Germinal center (tissue), 1 donor: ENCODE measurements around the gene PPP1R14D.

Source experiments
- DNase-seq: peaks from one replicate; pipeline ENCODE4 v3.0.0; 2012; ENCODE audit warnings: mixed read lengths, low spot score

The PPP1R14D gene

DNA sequence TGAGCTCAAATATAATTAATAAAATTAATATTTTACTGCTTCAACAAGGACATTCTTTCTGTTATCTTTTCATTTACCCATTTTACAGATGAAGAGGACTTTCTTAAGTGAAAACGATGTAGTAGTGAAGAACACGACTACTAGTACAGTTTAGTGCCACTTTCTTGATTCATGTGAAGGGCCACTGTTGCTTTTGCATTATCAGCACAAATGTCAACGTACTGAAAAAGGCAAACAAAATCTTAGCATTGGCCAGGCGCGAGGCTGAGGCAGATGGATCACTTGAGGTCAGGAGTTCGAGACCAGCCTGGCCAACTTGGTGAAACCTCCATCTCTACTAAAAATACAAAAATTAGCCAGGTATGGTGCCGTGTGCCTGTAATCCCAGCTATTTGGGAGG, 9.5 kb downstream of the PPP1R14D start:
- DNase-seq, result no peak

DNA sequence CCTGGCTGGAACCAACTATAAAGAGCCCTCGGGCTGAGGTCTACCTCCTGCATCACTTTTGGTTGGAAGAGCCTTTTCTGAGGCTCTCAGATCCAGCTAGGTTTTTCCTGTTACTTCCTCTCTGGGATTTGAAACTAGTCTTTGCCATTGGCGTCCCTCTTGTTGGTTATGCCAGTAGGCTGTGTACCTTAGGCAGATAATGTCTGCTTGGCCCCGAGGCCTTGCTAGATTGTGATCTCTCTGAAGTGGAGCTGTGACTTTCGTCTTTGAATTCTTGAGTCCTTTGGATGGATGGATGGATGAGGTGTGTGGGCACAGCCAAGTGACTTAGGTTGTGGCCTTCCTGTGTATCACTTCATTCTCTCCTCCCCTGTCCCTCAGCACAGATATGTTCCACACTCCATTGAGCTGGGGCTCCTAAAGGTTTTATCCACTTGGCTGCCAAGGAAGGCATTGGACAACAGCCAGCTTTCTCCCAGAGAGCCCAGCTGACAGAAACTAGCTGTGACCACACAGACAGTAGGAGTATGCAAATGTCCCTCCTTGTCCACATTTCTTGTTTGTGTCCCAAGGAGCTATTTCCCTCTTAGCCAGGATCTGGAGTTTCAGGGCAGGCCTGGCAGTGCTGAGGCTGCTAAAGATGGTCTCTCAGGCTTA, 13.3 kb downstream of the PPP1R14D start:
- no peak for DNase-seq

DNA sequence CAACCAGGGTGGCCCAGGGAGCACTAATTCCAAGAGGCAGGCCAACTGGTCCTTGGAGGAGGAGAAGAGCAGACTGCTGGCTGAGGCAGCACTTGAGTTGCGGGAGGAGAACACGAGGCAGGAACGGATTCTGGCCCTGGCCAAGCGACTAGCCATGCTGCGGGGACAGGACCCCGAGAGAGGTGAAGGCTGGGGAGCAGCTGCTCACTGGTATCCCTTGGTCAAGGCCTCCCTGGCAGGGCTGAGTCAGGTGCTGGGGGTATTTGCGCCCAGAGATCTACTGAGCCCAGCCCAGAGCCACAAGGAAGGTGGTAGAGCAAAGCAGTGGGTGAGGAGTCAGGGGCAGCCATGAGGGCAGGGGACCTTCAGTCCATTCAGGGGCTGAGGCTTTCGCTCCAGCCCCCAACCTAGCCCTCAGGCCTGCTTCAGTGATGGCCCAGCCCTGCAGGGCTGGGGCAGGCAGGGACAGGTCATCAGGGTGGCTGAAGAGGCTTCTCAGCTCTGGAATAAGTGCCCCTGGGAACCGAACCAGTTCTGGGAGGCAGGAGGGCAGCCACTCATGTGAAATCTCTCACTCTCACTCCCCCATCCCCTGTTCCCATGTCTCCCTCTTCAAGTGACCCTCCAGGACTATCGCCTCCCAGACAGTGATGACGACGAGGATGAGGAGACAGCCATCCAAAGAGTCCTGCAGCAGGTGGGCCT, 15.6 kb downstream of the PPP1R14D start:
- DNase-seq, result no peak

DNA sequence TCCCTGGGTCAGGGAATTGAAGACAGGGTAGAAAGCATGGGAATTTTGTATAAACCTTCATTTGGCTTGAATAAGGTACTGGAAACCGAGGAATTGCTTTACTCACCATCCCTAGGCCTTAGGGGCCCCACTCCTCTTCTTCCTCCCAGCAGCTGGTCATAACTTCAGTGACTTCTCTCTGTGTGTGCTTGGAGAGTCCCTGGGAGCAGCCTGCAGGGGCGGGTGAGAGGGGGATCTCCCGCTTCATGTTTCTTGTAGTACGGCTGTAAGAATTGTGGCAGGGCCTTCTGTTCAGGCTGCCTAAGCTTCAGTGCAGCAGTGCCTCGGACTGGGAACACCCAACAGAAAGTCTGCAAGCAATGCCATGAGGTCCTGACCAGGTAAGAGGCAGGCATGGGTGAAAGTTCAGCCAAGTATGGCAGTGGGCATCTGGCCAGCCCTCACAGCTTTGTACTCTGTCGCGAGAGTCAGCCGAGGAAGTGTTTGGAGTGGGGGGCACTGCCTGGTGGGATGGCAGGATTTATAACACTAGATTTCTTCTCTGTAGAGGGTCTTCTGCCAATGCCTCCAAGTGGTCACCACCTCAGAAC, 19.6 kb downstream of the PPP1R14D start:
- DNase-seq, result no peak

DNA sequence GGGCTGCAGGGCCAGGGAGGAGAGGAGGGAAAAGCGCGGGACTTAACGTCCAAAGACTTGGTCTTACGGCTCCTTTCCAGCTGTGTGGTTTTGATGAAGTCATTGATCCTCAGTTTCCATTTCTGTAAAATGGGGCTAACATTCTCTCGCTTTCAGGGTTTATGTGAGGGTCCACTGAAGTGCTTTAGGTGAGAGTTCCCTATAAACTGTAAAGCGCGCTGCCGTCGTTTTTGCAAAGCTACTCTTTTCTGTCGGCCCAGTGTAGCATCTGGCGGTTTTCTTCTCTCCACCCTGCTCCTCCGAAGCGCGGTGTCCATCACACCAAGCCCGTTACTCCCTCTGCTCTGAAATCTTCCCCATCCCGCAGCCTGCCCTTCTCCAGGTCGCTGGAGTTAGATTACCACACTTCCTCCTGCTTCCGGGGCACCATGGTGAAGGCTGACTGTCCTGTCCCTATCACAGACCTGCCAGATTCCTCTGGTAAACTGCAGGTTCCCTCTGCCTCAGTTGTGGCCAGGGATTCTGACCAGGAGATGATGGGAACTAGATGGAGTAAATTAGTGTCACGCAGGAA, 20.5 kb downstream of the PPP1R14D start:
- no peak for DNase-seq

DNA sequence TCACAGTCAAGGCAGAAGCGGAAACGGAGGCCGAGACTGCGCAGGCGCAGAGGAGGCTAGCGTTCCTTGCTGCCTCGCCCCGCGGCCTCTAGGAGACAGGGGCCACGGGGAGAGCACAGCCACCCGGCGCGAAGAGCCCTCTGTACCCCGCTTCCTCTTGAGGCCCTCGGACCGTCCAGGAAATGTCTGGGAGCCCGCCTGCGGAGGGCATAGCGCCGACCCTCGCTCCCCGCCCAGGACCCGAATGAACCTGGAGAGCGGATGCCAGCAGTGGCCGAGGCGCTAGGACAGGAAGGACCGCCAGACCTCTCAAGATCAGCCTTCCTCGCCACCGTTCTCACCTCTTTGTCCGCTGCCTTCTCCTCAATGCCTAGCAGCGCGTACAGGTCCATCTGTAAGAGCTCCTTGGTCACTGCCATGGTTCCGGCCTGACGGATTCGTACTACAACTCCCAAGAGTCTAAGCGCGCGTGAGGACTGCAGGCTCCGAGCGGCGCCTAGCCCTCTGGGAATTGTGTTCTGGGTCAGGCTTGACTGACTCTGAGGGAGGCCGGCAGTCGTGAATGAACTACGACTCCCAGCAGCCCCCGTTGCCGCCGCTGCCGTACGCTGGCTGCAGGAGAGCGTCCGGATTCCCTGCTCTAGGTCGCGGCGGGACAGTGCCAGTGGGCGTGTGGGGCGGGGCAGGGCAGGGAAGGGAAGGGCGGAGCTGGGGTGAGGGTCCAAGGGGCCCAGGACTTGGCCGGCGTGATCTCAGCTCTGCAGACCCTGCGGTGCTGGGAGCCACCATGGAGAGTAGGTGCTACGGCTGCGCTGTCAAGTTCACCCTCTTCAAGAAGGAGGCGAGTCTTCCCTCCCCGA, 21.2 kb downstream of the PPP1R14D start, which contains the start of the genes DNAJC17 and ZFYVE19:
Gene DNAJC17 (minus strand): TSS at position 446 of the 860 bp plus-strand sequence. CDS start 27 bp downstream, at position 419.
Gene ZFYVE19 (plus strand): TSS at position 62 of the 860 bp plus-strand sequence. CDS start 501 bp downstream, at position 563.
- DNase-seq, result peak; percentile 90

DNA sequence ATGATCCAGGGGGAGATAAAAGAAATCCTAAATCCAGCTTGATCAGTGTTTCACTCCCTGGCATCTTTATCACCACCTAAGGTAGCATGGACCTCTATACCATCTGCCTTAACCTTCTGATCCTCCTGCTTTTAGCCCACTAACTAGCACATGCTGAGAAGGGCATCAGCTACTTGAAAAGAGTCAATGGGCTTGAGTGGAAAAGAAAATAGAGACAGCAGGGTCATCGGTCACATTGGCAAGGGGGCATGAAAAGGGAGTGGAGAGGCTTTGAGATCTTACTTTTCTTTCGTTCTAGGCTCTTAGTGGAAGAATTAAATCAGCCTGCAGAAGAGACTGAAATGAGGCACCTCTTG, 21.9 kb downstream of the PPP1R14D start:
- DNase-seq, result no peak

DNA sequence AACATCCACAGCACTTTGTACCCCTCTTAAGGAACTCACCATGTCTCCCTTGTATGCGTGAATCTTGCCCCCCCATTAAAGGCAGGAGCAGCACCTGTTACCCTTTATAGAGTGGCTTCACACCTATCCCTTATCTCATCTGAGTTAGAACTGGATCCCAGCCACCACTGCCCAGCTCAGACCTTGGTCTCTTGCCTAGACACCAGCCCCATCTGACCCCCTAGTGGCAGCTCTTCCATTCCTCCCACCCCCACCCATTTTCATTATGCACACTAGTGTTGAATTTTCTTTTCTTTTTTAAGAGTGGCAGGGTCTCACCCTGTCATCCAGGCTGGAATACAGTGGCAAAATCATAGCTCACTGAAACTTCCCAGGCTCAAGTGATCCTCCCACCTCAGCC, 24.8 kb downstream of the PPP1R14D start:
- no peak for DNase-seq

DNA sequence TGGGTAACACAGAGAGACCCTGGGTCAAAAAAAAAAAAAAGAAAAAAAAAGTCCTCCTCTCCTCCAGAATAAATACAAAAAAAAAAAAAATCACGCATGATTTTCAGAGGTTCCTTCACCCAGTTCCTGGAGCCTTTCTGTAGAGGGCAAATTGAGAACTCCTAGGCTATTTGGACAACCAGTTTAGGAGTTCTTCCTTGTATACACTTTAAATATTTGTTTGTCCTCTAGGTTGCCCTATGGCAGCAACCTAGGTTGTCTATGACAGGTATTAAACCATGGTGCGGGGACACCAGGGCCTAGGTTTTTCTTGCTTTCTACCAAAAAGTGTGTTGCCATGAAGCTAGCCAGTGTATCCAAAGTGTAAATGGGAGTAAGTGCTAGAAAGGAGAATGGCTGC, 25.4 kb downstream of the PPP1R14D start:
- DNase-seq, result no peak

DNA sequence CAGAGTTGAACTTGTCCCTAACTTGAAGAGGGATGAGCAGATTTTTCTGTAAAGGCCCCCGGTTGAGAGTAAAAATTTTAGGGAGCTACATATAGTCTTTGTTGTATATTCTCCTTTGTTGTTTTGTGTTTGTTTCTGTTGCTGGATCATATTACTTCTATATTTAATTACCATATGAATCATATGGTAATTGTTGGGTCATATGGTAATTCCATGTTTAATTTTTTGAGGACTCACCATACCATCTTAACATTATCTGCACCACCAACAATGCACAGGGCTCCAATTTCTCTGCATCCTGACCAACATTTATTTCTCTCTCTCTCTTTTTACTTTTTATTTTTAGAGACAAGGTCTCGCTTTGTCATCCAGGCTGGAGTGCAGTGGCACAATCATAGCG, 29.0 kb downstream of the PPP1R14D start:
- DNase-seq, result no peak

DNA sequence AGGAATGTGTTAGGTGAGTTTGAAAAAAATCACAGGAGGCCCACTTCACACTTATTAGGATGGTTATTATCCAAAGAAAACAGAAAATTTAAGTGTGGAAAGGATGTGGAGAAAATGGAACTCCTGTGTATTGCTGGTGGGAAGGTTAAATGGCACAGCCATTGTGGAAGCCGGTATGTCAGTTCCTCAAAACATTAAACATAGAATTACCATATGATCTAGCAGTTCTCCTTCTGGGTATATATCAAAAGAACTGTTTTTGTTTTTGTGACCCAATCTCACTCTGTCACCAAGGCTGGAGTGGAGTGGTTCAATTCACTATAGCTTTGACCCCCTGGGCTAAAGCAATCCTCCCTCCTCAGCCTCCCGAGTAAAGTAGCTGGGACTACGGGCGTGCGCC, 32.0 kb downstream of the PPP1R14D start:
- no peak for DNase-seq

DNA sequence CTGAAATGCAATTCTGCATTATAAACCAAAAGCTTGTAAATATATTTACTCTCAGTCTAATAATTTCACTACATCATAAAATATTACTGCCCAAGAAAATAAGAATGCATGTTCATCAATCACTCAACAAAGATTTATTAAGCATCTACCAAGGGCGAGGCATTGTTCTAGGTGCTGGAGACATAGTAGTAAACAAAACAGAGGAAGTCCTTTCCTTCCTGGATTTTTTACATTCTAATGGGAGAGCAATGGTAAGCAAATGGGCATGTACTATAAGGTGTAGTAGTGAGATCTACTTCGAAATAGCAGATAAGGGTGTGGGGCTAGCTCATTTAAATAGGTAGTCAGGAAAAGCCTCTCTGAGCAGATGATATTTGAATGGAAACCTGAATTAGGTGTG, 32.5 kb downstream of the PPP1R14D start:
- no peak for DNase-seq

DNA sequence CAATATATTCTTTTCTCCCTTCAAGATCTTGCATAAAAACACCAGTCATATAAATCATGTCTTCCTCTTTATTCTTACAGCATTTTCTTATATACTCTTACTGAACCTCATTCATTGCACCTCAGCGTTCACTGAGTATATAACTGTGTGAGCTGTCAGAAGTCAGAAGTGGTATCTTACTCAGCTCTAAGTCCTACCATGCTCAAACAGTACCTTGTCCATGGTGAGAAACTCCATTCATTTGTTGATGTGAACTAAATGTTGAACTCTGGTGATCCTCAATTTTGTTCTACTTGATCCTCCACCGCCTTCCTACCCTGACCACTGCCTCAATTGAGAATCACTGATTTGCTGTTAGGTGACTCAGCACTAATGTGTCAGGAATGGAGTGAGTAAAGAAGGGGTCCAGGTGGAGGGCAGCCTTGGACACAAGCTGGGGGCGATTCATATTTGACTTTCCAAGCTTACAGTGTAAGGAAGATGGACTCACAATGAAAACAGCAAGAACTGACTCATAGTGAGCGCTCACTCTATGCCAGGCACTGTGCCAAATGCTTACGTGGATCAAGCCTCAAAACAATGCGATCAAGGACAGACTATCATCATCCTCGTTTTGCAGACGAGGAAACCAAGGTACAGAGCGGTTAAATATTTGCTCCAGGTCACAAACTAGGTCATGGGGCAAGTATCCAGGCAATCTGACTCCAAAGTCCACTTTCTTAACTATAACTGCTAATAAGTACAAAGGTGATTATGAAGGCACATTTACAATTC, 35.1 kb downstream of the PPP1R14D start:
- no peak for DNase-seq

DNA sequence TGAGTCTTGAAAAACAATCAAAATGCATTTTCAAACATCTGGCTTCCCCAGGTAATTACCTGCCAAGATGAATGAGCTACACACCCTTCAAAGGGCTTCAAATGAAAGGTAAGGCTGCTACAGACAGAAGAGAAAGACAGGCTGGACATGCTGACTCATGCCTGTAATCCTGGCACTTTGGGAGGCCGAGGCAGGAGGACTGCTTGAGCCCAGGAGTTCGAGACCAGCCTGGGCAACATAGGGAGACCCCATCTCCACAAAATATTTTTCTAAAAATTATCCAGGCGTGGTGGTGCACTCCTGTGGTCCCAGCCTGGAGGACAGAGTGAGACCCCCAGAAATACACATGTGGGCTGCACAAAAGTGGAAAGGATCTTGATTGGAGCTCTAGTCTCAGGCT, 36.1 kb downstream of the PPP1R14D start:
- no peak for DNase-seq

DNA sequence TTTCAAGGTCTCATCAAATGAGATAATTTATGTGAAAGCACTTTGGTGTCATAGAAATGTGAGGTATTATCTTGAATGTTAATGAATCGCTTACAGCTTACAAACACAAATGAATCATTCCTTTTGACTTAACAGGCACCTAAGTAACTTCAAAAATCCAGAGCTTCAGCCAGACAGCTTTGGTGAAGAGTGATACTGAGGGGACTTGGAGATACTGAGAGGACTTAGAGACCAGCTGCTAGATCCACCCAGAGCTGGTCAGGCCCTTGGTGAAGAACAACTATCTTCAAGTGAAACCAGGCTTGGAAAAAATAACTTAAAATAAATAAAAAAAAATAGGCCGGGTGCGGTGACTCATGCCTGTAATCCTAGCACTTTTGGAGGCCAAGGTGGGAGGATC, 37.8 kb downstream of the PPP1R14D start:
- DNase-seq, result no peak

DNA sequence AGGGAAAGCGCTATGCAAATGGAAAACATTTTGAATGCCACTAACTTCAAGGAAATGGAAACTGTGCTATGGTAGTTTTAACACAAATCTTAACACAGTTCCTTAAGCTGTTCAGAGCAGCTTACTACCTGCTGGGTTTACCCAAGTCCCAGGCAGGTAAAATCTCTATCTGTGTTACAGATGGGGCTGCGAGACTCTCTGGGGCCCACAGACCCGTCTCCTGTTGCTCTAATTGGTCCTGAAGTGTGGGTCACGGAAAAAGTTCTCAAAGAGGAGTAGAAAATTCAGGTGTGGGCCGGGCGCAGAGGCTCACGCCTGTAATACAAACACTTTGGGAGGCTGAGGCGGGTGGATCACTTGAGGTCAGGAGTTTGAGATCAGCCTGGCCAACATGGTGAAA, 38.5 kb downstream of the PPP1R14D start:
- DNase-seq, result no peak

DNA sequence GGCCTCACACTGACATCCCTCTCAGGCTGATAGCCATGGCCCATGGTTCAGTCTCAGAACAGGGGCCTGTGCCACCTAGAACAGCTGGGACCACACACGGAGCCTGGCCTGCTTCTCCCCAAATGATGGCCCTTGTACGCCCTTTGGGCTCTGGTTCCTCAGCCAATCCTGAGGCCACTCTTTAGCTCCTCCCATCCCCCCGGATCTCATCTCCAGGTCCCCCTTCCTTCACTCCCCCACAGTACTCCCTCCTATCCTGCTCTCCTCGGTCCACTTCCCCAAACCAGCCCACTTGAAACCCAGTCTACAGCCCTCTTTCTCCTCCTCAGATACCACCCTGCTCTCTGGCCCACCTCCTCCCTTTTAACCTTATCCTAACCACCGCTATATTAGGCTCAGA, 39.4 kb downstream of the PPP1R14D start:
- DNase-seq, result no peak

DNA sequence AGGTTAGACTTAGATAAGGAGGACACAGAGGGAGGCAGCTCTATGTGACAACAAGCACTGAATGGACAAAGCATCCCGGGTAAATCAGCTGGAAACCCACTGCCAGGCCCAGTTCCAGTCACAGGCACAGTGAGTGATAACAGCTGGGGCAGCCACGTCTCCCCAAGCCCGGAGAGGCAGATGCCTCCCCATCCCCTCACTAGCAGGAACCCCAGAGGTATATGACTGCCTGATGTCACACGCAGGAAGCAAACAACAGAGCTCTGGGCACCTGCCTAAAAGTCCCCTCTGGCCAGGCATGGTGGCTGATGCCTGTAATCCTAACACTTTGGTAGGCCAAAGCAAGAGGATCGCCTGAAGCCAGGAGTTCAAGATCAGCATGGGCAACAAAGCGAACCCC, 40.5 kb downstream of the PPP1R14D start:
- DNase-seq, result no peak

DNA sequence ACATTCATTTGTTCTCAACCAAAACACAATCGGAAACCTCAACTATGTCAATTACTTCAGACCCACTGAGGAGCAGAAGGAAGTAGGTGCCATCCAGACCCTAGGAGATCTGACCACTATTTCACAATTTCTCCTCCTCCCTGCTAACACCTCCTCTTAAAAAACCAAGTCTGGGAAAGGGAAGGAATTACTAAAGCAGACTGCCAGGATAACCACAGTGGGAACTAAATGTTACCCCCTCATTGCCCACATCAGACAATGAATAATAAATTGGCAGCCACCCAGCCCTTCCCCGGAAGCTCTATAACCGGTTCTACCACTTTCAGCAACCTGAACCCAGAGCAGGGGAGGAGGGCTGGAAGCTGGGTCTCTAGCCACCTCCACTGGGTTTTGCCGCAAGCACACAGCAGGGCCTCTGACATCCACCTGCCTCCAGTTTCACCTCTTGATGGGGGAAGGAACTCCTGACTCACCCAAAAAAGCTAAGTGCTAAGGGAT, 41.1 kb downstream of the PPP1R14D start:
- no peak for DNase-seq

DNA sequence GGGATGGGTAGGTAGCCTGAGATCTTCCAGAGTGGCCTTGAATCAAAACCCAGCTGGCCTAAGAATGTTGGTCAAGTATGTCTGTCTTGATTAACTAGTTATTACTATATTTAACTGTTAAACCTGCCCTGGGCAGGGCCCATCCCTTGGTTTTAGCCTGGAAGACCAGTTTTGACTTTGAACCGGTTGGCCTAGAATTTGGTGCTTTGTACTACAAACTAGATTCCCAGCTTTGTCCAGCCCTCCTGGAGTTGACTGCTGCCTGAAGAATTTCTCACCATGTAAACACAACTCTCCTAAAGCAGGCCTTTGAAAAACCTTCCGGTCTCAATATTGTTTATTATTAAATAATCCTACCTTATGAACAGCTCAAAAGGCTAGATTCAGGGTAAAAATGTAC, 42.7 kb downstream of the PPP1R14D start:
- DNase-seq, result no peak

DNA sequence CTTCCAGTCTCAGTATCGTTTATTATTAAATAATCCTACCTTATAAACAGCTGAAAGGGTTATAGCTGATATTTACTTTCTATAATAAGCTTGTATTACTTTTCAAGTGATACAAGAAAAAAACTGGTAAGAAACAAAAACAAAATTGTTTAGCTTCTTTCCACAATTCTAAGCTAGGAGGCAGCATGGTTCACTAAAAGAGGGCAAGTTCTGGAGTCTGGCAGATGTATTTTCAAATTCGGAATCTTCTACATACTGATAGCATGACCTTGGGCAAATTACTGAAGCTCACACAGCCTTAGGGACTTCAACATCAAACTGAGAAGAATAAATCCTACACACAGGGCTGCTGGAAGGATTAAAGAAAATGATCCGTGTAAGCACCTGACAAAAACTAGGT, 43.3 kb downstream of the PPP1R14D start:
- DNase-seq, result no peak
